Neural cell (in vitro differentiated cells): ENCODE data around the gene NEFH.

Experiments
- EZH2 ChIP-seq: fragments of 200-600, 300-800 bp; shearing (Covaris generic), sonication (generic); IDR thresholded peaks from 2 replicates; pipeline ENCODE4 v1.6.1; 2014; ENCODE audit warnings: antibody characterized with exemption, low read length, borderline replicate concordance, mild to moderate bottlenecking; ENCODE audit not compliant: insufficient read depth, poor library complexity, severe bottlenecking
- POLR2AphosphoS5 ChIP-seq: IDR thresholded peaks from 2 replicates; pipeline ENCODE4 v1.6.1; 2012
- RAD21 ChIP-seq: fragments of 450-650 bp; conservative IDR thresholded peaks from 2 replicates; pipeline ENCODE4 v1.6.1; 2014; ENCODE audit warnings: antibody characterized with exemption, mild to moderate bottlenecking, moderate library complexity
- TF ChIP-seq, protein P1 (sequence below): fragments of 450-650 bp; IDR thresholded peaks from 2 replicates; pipeline ENCODE4 v1.5.1; 2014; ENCODE audit warnings: antibody characterized with exemption, mild to moderate bottlenecking, moderate library complexity; ENCODE audit not compliant: poor library complexity, severe bottlenecking

DNA sequence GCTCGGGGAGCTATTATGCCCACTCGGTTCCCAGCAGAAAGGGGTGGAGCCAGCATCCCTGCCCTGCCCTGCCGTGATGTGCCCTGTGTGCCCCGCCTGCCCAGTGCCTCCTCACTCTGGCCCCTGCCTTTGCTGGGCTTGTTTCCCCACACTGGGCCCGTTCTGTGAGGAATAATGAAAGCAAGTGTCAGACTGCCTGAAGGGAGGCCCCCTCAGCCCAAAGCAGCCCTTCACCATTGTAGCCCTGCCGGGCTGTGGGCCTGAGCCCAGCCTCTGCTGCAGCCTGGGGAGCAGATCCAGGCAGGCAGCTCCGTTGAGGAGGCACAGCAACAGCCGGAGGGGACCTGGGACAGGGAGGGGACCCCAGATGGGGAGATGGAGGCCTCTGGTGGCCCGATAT is 20.2 kb upstream of the NEFH start:
- TF ChIP-seq, protein P1, sequence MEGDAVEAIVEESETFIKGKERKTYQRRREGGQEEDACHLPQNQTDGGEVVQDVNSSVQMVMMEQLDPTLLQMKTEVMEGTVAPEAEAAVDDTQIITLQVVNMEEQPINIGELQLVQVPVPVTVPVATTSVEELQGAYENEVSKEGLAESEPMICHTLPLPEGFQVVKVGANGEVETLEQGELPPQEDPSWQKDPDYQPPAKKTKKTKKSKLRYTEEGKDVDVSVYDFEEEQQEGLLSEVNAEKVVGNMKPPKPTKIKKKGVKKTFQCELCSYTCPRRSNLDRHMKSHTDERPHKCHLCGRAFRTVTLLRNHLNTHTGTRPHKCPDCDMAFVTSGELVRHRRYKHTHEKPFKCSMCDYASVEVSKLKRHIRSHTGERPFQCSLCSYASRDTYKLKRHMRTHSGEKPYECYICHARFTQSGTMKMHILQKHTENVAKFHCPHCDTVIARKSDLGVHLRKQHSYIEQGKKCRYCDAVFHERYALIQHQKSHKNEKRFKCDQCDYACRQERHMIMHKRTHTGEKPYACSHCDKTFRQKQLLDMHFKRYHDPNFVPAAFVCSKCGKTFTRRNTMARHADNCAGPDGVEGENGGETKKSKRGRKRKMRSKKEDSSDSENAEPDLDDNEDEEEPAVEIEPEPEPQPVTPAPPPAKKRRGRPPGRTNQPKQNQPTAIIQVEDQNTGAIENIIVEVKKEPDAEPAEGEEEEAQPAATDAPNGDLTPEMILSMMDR: no peak
- TF ChIP-seq EZH2: no peak
- TF ChIP-seq POLR2AphosphoS5: no peak
- TF ChIP-seq RAD21: no peak
